ENCODE data around the gene CSN2.

Gene CSN2

GRCh38 chr4:69977582-69977981, 12.1 kb upstream of the CSN2 start:
- Histone ChIP-seq H3K9me3 (ENCODE audit: control insufficient read depth, low read length) (no peaks in the 10 kb centered on the region), H3K79me2 (no peaks in the 10 kb centered on the region), H3K36me3 (ENCODE audit: control insufficient read depth, insufficient read depth, low read length) (no peaks in the 10 kb centered on the region), H3K27ac (no peak overlapping the region), H3K4me1 (no peaks in the 10 kb centered on the region), H3K9ac (no peak overlapping the region), H3K4me2 (ENCODE audit: low read length) (no peak overlapping the region), H2AFZ (no peak overlapping the region), H3K27me3 (ENCODE audit: control insufficient read depth, insufficient read depth, low read length) (no peaks in the 10 kb centered on the region), H3K4me3 (ENCODE audit: low read depth, low read length) (no peak overlapping the region)
- TF ChIP-seq CTCF (IDR thresholded peaks at IDR 0.05), result no peak

- H3K27me3 ChIP-seq (ENCODE audit: control insufficient read depth, insufficient read depth, low read length), result no peaks in the 10 kb centered on the region
- no peak for TF ChIP-seq CTCF (IDR thresholded peaks at IDR 0.05)
- no peak overlapping the region for H2AFZ ChIP-seq
- no peaks in the 10 kb centered on the region for H3K9me3 ChIP-seq (ENCODE audit: control insufficient read depth, low read length)
- H3K27ac ChIP-seq, result no peak overlapping the region
- no peak overlapping the region for H3K4me2 ChIP-seq (ENCODE audit: low read length)
- no peaks in the 10 kb centered on the region for H3K36me3 ChIP-seq (ENCODE audit: control insufficient read depth, insufficient read depth, low read length)
- H3K4me1 ChIP-seq, result no peaks in the 10 kb centered on the region
- H3K79me2 ChIP-seq, result no peaks in the 10 kb centered on the region
- no peak overlapping the region for H3K4me3 ChIP-seq (ENCODE audit: low read depth, low read length)
- H3K9ac ChIP-seq, result no peak overlapping the region
Measured at GRCh38 chr4:69974631-69975030, 9.1 kb upstream of the CSN2 start.

- no peaks in the 10 kb centered on the region for H3K79me2 ChIP-seq
- H3K9me3 ChIP-seq (ENCODE audit: control insufficient read depth, low read length), result no peaks in the 10 kb centered on the region
- H3K4me1 ChIP-seq, result no peaks in the 10 kb centered on the region
- no peak overlapping the region for H3K9ac ChIP-seq
- H3K36me3 ChIP-seq (ENCODE audit: control insufficient read depth, insufficient read depth, low read length), result no peaks in the 10 kb centered on the region
- H2AFZ ChIP-seq, result no peak overlapping the region
- H3K4me3 ChIP-seq (ENCODE audit: low read depth, low read length), result no peak overlapping the region
- no peak for TF ChIP-seq CTCF (IDR thresholded peaks at IDR 0.05)
- H3K4me2 ChIP-seq (ENCODE audit: low read length), result no peak overlapping the region
- no peak overlapping the region for H3K27ac ChIP-seq
- no peaks in the 10 kb centered on the region for H3K27me3 ChIP-seq (ENCODE audit: control insufficient read depth, insufficient read depth, low read length)
Measured at GRCh38 chr4:69970071-69970470, 4.5 kb upstream of the CSN2 start.

- H3K36me3 ChIP-seq (ENCODE audit: control insufficient read depth, insufficient read depth, low read length), result no peaks in the 10 kb centered on the region
- no peak overlapping the region for H3K9ac ChIP-seq
- H3K27me3 ChIP-seq (ENCODE audit: control insufficient read depth, insufficient read depth, low read length), result no peaks in the 10 kb centered on the region
- no peak overlapping the region for H3K4me2 ChIP-seq (ENCODE audit: low read length)
- no peaks in the 10 kb centered on the region for H3K9me3 ChIP-seq (ENCODE audit: control insufficient read depth, low read length)
- H2AFZ ChIP-seq, result no peak overlapping the region
- no peak for TF ChIP-seq CTCF (IDR thresholded peaks at IDR 0.05)
- H3K4me1 ChIP-seq, result no peaks in the 10 kb centered on the region
- H3K79me2 ChIP-seq, result no peaks in the 10 kb centered on the region
- H3K27ac ChIP-seq, result no peak overlapping the region
- H3K4me3 ChIP-seq (ENCODE audit: low read depth, low read length), result no peak overlapping the region
Measured at GRCh38 chr4:69957209-69957608, 8.3 kb downstream of the CSN2 start.

- Histone ChIP-seq H3K36me3 (ENCODE audit: control insufficient read depth, insufficient read depth, low read length) (no peaks in the 10 kb centered on the region), H3K4me3 (ENCODE audit: low read depth, low read length) (no peak overlapping the region), H3K4me1 (no peaks in the 10 kb centered on the region), H3K79me2 (no peaks in the 10 kb centered on the region), H3K9me3 (ENCODE audit: control insufficient read depth, low read length) (no peaks in the 10 kb centered on the region), H3K27me3 (ENCODE audit: control insufficient read depth, insufficient read depth, low read length) (no peaks in the 10 kb centered on the region), H3K9ac (no peak overlapping the region), H2AFZ (no peak overlapping the region), H3K27ac (no peak overlapping the region), H3K4me2 (ENCODE audit: low read length) (no peak overlapping the region)
- TF ChIP-seq CTCF (IDR thresholded peaks at IDR 0.05), result no peak
Measured at GRCh38 chr4:69951602-69952001, 13.9 kb downstream of the CSN2 start.
